Ishikawa (cell line): ENCODE measurements around the gene AGPAT3.

Experiments used
- CEBPB ChIP-seq: IDR thresholded peaks from 2 replicates; pipeline ENCODE4 v1.6.1; 2012
- CREB1 ChIP-seq: IDR thresholded peaks from 2 replicates; pipeline ENCODE4 v1.6.1; 2012; ENCODE audit warnings: low read depth
- EGR1 ChIP-seq: IDR thresholded peaks from 2 replicates; pipeline ENCODE4 v1.6.1; 2012
- EP300 ChIP-seq: IDR thresholded peaks from 2 replicates; pipeline ENCODE4 v1.6.1; 2012; ENCODE audit warnings: borderline replicate concordance
- FOXM1 ChIP-seq: IDR thresholded peaks from 2 replicates; pipeline ENCODE4 v1.6.1; 2012; ENCODE audit warnings: low read depth, borderline replicate concordance
- MAX ChIP-seq: IDR thresholded peaks from 2 replicates; pipeline ENCODE4 v1.6.1; 2012
- NFIC ChIP-seq: IDR thresholded peaks from 2 replicates; pipeline ENCODE4 v1.6.1; 2012
- RAD21 ChIP-seq: IDR thresholded peaks from 2 replicates; pipeline ENCODE4 v1.6.1; 2012; ENCODE audit warnings: low read depth
- REST ChIP-seq: IDR thresholded peaks from 2 replicates; pipeline ENCODE4 v1.6.1; 2012; ENCODE audit warnings: low read depth, mild to moderate bottlenecking
- TAF1 ChIP-seq: IDR thresholded peaks from 2 replicates; pipeline ENCODE4 v1.6.1; 2012; ENCODE audit warnings: low read depth, mild to moderate bottlenecking
- TCF12 ChIP-seq: IDR thresholded peaks from 2 replicates; pipeline ENCODE4 v1.6.1; 2012; ENCODE audit warnings: low read depth
- TEAD4 ChIP-seq: IDR thresholded peaks from 2 replicates; pipeline ENCODE4 v1.6.1; 2012
- USF1 ChIP-seq: IDR thresholded peaks from 2 replicates; pipeline ENCODE4 v1.6.1; 2012
- YY1 ChIP-seq: IDR thresholded peaks from 2 replicates; pipeline ENCODE4 v1.6.1; 2012; ENCODE audit warnings: low read depth
- ZBTB7A ChIP-seq: IDR thresholded peaks from 2 replicates; pipeline ENCODE4 v1.6.1; 2012; ENCODE audit warnings: low read depth

Gene AGPAT3

GRCh38 chr21:43985690-43986251, 120.7 kb downstream of the AGPAT3 start:
- TF ChIP-seq RAD21 (no peak), CEBPB (no peak), MAX (no peak), CREB1 (no peak), TEAD4 (no peak), YY1 (no peak), USF1 (no peak), REST (no peak)

GRCh38 chr21:43986544-43987451, 121.8 kb downstream of the AGPAT3 start:
- TF ChIP-seq NFIC (no peak), TEAD4 (no peak), EGR1 (no peak), MAX (no peak), CEBPB (no peak), EP300 (no peak), REST (no peak), TAF1 (no peak), ZBTB7A (no peak), RAD21 (no peak)

- TF ChIP-seq RAD21 (no peak), ZBTB7A (no peak), USF1 (no peak), EGR1 (no peak), TCF12 (no peak), CEBPB (no peak), REST (no peak), CREB1 (no peak), YY1 (no peak), MAX (no peak), EP300 (no peak), FOXM1 (no peak), TAF1 (no peak)
These were observed 122.5 kb downstream of the AGPAT3 start for GRCh38 chr21:43987509-43987908.

GRCh38 chr21:43988016-43988415, 123.0 kb downstream of the AGPAT3 start:
- TF ChIP-seq EGR1 = no peak
- no peak for TF ChIP-seq ZBTB7A
- no peak for TF ChIP-seq CREB1
- no peak for TF ChIP-seq EP300
- TF ChIP-seq REST = no peak
- TF ChIP-seq TEAD4 = no peak
- no peak for TF ChIP-seq CEBPB
- TF ChIP-seq TAF1 = no peak
- no peak for TF ChIP-seq MAX
- no peak for TF ChIP-seq RAD21
- no peak for TF ChIP-seq YY1
- TF ChIP-seq NFIC = no peak
- TF ChIP-seq TCF12 = no peak
- no peak for TF ChIP-seq FOXM1
- no peak for TF ChIP-seq USF1
